OCI-LY7 (cell line): Measurements from ENCODE around the gene NF1.

Experiments used
- EZH2phosphoT487 ChIP-seq: fragments of 200-600 bp; sonication (generic); IDR thresholded peaks from 2 replicates; pipeline ENCODE4 v1.6.1; 2018; ENCODE audit warnings: low read depth, borderline replicate concordance, mild to moderate bottlenecking, mixed run types, antibody characterized with exemption, low read length, moderate library complexity, mixed read lengths
- TF ChIP-seq, protein P1 (sequence below): fragments of 200-600 bp; sonication (generic); conservative IDR thresholded peaks from 2 replicates; pipeline ENCODE4 v1.5.1; 2014; ENCODE audit warnings: mild to moderate bottlenecking, antibody characterized with exemption, low read length, moderate library complexity, mixed read lengths

- TF ChIP-seq, protein P1, sequence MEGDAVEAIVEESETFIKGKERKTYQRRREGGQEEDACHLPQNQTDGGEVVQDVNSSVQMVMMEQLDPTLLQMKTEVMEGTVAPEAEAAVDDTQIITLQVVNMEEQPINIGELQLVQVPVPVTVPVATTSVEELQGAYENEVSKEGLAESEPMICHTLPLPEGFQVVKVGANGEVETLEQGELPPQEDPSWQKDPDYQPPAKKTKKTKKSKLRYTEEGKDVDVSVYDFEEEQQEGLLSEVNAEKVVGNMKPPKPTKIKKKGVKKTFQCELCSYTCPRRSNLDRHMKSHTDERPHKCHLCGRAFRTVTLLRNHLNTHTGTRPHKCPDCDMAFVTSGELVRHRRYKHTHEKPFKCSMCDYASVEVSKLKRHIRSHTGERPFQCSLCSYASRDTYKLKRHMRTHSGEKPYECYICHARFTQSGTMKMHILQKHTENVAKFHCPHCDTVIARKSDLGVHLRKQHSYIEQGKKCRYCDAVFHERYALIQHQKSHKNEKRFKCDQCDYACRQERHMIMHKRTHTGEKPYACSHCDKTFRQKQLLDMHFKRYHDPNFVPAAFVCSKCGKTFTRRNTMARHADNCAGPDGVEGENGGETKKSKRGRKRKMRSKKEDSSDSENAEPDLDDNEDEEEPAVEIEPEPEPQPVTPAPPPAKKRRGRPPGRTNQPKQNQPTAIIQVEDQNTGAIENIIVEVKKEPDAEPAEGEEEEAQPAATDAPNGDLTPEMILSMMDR = no peak
- TF ChIP-seq EZH2phosphoT487 = no peak
Observed at GRCh38 chr17:31364012-31364411, 269.2 kb downstream of the NF1 start.
